HepG2 (cell line): Measurements from ENCODE around the gene TMEM50B. TPM values are rescaled to one million over a fixed set of nuclear protein-coding genes. Genes with fewer than 3 reads are reported as not detected.
A peak's percentile ranks its signal among the peaks of the same experiment; 100 is the strongest.

Source experiments
- ARNT2 ChIP-seq: sonication (generic); formaldehyde crosslinking; IDR thresholded peaks from 2 replicates; pipeline ENCODE4 v1.8.0; 2022; ENCODE audit warnings: mild to moderate bottlenecking, low read depth, missing genetic modification reagents, moderate library complexity
- ATF3 ChIP-seq: sonication (generic); formaldehyde crosslinking; IDR thresholded peaks from 2 replicates; pipeline ENCODE4 v1.4.0; 2020; ENCODE audit warnings: missing genetic modification reagents
- FOSL1 ChIP-seq: sonication (generic); formaldehyde crosslinking; IDR thresholded peaks from 2 replicates; pipeline ENCODE4 v1.9.0; 2021; ENCODE audit warnings: missing genetic modification reagents, borderline replicate concordance
- GTF3A ChIP-seq: sonication (generic); formaldehyde crosslinking; conservative IDR thresholded peaks from 2 replicates; pipeline ENCODE4 v1.4.0; 2020; ENCODE audit warnings: mild to moderate bottlenecking, missing genetic modification reagents
- HNF4A ChIP-seq: sonication (generic); formaldehyde crosslinking; IDR thresholded peaks from 2 replicates; pipeline ENCODE4 v1.4.0; 2020; ENCODE audit warnings: missing genetic modification reagents
- IRF2 ChIP-seq: IDR thresholded peaks from 2 replicates; pipeline ENCODE4 v1.6.1; 2018; ENCODE audit warnings: missing genetic modification reagents, missing compliant biosample characterization
- IRX3 ChIP-seq: sonication (generic); formaldehyde crosslinking; IDR thresholded peaks from 2 replicates; pipeline ENCODE4 v1.8.1; 2023; ENCODE audit warnings: mild to moderate bottlenecking, low read depth, missing genetic modification reagents, borderline replicate concordance
- MLX ChIP-seq: IDR thresholded peaks from 2 replicates; pipeline ENCODE4 v1.6.1; 2016
- NCOA5 ChIP-seq: sonication (generic); formaldehyde crosslinking; IDR thresholded peaks from 2 replicates; pipeline ENCODE4 v1.4.0; 2020; ENCODE audit warnings: missing genetic modification reagents
- PCBP2 ChIP-seq: fragments of 200-400 bp; formaldehyde crosslinking; optimal IDR thresholded peaks from 2 replicates; pipeline ENCODE3; 2018; ENCODE audit warnings: low read length, low read depth; ENCODE audit not compliant: poor library complexity, severe bottlenecking
- SKIL ChIP-seq: sonication (generic); formaldehyde crosslinking; IDR thresholded peaks from 2 replicates; pipeline ENCODE4 v1.8.0; 2022; ENCODE audit warnings: missing genetic modification reagents, mild to moderate bottlenecking, moderate library complexity, borderline replicate concordance
- SNRNP70 ChIP-seq: fragments of 200-400 bp; formaldehyde crosslinking; IDR thresholded peaks from 2 replicates; pipeline ENCODE4 v1.6.1; 2017; ENCODE audit warnings: mild to moderate bottlenecking, low read depth, low read length, moderate library complexity
- SP1 ChIP-seq, 2 experiments: fragments of 450-650 bp in 1 of 2; sonication (generic) in 1 of 2; formaldehyde crosslinking in 1 of 2; IDR thresholded peaks; 2 replicates each; pipeline versions ENCODE4 v1.4.0 to v1.6.1; 2016 to 2020; ENCODE audit warnings: missing genetic modification reagents in 1 of 2
- TCF7L2 ChIP-seq: IDR thresholded peaks from 2 replicates; pipeline ENCODE4 v1.6.1; 2011; ENCODE audit warnings: mild to moderate bottlenecking, low read depth, low read length, moderate library complexity
- TEF ChIP-seq: sonication (generic); formaldehyde crosslinking; IDR thresholded peaks from 2 replicates; pipeline ENCODE4 v1.5.0; 2020; ENCODE audit warnings: missing genetic modification reagents
- U2AF1 ChIP-seq: fragments of 200-400 bp; formaldehyde crosslinking; optimal IDR thresholded peaks from 2 replicates; pipeline ENCODE3; 2017; ENCODE audit warnings: mild to moderate bottlenecking, low read depth, low read length
- ZBTB25 ChIP-seq: IDR thresholded peaks from 2 replicates; pipeline ENCODE4 v1.6.1; 2018; ENCODE audit warnings: missing genetic modification reagents
- ZKSCAN5 ChIP-seq: sonication (generic); formaldehyde crosslinking; IDR thresholded peaks from 2 replicates; pipeline ENCODE4 v1.5.1; 2020; ENCODE audit warnings: mild to moderate bottlenecking, missing genetic modification reagents
- ZNF207 ChIP-seq: fragments of 450-650 bp; IDR thresholded peaks from 2 replicates; pipeline ENCODE4 v1.6.1; 2016; ENCODE audit warnings: antibody characterized with exemption, borderline replicate concordance
- ZNF224 ChIP-seq: sonication (generic); formaldehyde crosslinking; IDR thresholded peaks from 2 replicates; pipeline ENCODE4 v1.5.0; 2020; ENCODE audit warnings: mild to moderate bottlenecking, missing genetic modification reagents
- ZNF260 ChIP-seq: sonication (generic); formaldehyde crosslinking; IDR thresholded peaks from 2 replicates; pipeline ENCODE4 v1.4.0; 2020; ENCODE audit warnings: missing genetic modification reagents, low read depth, mild to moderate bottlenecking, borderline replicate concordance
- ZNF333 ChIP-seq: sonication (generic); formaldehyde crosslinking; IDR thresholded peaks from 2 replicates; pipeline ENCODE4 v1.4.0; 2020; ENCODE audit warnings: mild to moderate bottlenecking, missing genetic modification reagents, borderline replicate concordance
- ZNF337 ChIP-seq: sonication (generic); formaldehyde crosslinking; IDR thresholded peaks from 2 replicates; pipeline ENCODE4 v1.5.1; 2020; ENCODE audit warnings: missing genetic modification reagents, low read depth, mild to moderate bottlenecking, borderline replicate concordance
- ZNF674 ChIP-seq: sonication (generic); formaldehyde crosslinking; IDR thresholded peaks from 2 replicates; pipeline ENCODE4 v1.5.0; 2020; ENCODE audit warnings: low read depth, mild to moderate bottlenecking, missing genetic modification reagents
- ZNF703 ChIP-seq: sonication (generic); formaldehyde crosslinking; IDR thresholded peaks from 2 replicates; pipeline ENCODE4 v1.5.1; 2020; ENCODE audit warnings: missing genetic modification reagents, mild to moderate bottlenecking, moderate library complexity, borderline replicate concordance
- ZZZ3 ChIP-seq: sonication (generic); formaldehyde crosslinking; IDR thresholded peaks from 2 replicates; pipeline ENCODE4 v1.4.0; 2020; ENCODE audit warnings: missing genetic modification reagents, mild to moderate bottlenecking, borderline replicate concordance
- polyA plus RNA-seq, 8 experiments: library from polyadenylated mRNA; depleted of rRNA in 3 of 8; stranded (reverse) in 7 of 8; unstranded in 1 of 8; fragments of >200 nt; fragmentation: Illumina TruSeq in 4 of 8; extraction: Trizol in 4 of 8; gene quantifications; 2 replicates each; pipeline versions ENCODE4 v1.2.1 to v1.2.3, GENCODE V29; 2011 to 2016; ENCODE audit warnings: low read depth in 4 of 8, missing spikeins in 1 of 8, mixed read lengths in 1 of 8; ENCODE audit not compliant: insufficient read depth in 1 of 8
- total RNA-seq, 5 experiments: library from RNA; depleted of rRNA; stranded (reverse); fragments of >200 nt; fragmentation: Illumina TruSeq; extraction: Trizol; gene quantifications; 2 replicates each; pipeline ENCODE4 v1.2.3, GENCODE V29; 2016; ENCODE audit warnings: low read depth in 1 of 5

Gene TMEM50B
- total and polyA plus RNA-seq, 2 of the 13 experiments (the other 11 are each of a cell fraction or from before 2014, with no cell fraction given), result 29.9 to 46.3 TPM

- TF ChIP-seq SKIL (CRISPR knock-in tag), result peak; percentile 31; the same call in 1 of the 2 replicates
- TF ChIP-seq HNF4A (CRISPR knock-in tag), result no peak
- TF ChIP-seq PCBP2, result no peak
- no peak for TF ChIP-seq IRX3 (CRISPR knock-in tag)
- no peak for TF ChIP-seq ZNF207
- no peak for TF ChIP-seq ZKSCAN5 (CRISPR knock-in tag)
- peak; percentile 78 for TF ChIP-seq IRF2 (CRISPR knock-in tag)
- TF ChIP-seq SNRNP70, result no peak
- TF ChIP-seq ATF3 (CRISPR knock-in tag), result no peak
- no peak for TF ChIP-seq GTF3A
- no peak for TF ChIP-seq ZNF260 (CRISPR knock-in tag)
- no peak for TF ChIP-seq SP1 (IDR thresholded peaks at IDR 0.05)
- no peak for TF ChIP-seq SP1 (CRISPR knock-in tag; IDR thresholded peaks at IDR 0.05)
- no peak for TF ChIP-seq ZNF224 (CRISPR knock-in tag)
- TF ChIP-seq ZNF674 (CRISPR knock-in tag), result no peak
- no peak for TF ChIP-seq FOSL1
- no peak for TF ChIP-seq ZNF337 (CRISPR knock-in tag)
- TF ChIP-seq ZZZ3, result no peak
- TF ChIP-seq ZNF703 (CRISPR knock-in tag), result no peak
- TF ChIP-seq MLX (CRISPR knock-in tag), result no peak; the same call in 1 of the 2 replicates
- TF ChIP-seq TEF (CRISPR knock-in tag), result no peak
- no peak for TF ChIP-seq ARNT2
- TF ChIP-seq NCOA5 (CRISPR knock-in tag), result no peak
- TF ChIP-seq U2AF1, result no peak
- TF ChIP-seq TCF7L2, result no peak
- TF ChIP-seq ZNF333 (CRISPR knock-in tag), result no peak
- no peak for TF ChIP-seq ZBTB25 (CRISPR knock-in tag)
Observed at GRCh38 chr21:33412832-33413519, 66.8 kb downstream of the TMEM50B start (continued).
